ENCODE data around the gene PLCL1. TPM values are rescaled to one million over a fixed set of nuclear protein-coding genes. Genes with fewer than 3 reads are reported as not detected.

Gene PLCL1
- total and polyA plus RNA-seq, 2 donors from 2014 or later, result 13.6 to 14.7 TPM

DNA sequence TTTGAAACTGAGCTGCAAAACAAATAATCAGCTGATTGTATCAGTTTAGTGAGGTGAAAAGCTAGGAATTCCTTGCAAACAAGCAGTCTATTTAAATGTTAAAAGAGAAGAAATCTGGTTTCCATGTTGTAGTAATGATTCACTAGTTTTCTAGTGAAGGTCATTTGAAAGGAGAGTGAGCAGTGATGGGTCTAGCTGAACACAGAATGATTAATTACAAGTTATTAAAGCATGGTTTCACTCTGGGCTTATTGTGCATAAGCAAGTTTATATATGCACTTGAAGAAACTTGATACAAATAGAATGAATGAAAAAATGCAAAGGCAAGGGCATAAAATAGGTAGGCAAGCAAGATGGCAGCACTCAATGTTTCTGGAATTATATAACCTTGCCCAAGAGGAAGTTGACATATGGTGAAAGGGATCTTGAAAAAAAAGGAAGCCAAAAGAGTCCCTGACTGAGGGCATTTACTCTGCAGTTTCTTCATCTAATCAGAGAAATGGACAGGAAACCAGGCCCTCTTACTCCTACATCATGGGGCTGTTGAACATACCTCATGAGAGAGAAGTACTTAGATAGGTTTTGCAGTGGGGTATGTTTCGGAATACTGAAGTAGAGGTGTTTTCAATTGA lies 53.2 kb downstream of the PLCL1 start:
- Histone ChIP-seq H3K27me3 (ENCODE audit: control insufficient read depth, insufficient read depth, low read length) (no peaks in the 10 kb centered on the region), H3K9ac (ENCODE audit: low read length in 3 of 3) (no peak overlapping the region), H3K36me3 (ENCODE audit: control insufficient read depth in 2 of 3, insufficient read depth in 3 of 3, low read length in 3 of 3) (no peaks in the 10 kb centered on the region), H3K4me1 (ENCODE audit: control insufficient read depth in 2 of 3, insufficient read depth in 2 of 3, low read depth in 1 of 3, low read length in 3 of 3) (peaks cover 0 to 14% (median 2%) of the 10 kb centered on the region in 3 donors), H3K4me3 (ENCODE audit: low read length in 3 of 3) (no peak overlapping the region), H3K9me3 (ENCODE audit: control insufficient read depth in 2 of 3, insufficient read depth in 1 of 3, low read length in 3 of 3) (peaks cover 0 to 9% (median 0%) of the 10 kb centered on the region in 3 donors), H3K27ac (ENCODE audit: low read depth in 2 of 2, low read length in 2 of 2) (peak overlapping the region; percentile 27 to 61)
- no peak for TF ChIP-seq CTCF (IDR thresholded peaks at IDR 0.05; ENCODE audit: borderline replicate concordance, extremely low read depth, insufficient read depth)
- intact Hi-C loops (cut with DNase I), result no loop called here
- DNase-seq, result peak in 1 of 5 donors; percentile 12
- no peak for FAIRE-seq

DNA sequence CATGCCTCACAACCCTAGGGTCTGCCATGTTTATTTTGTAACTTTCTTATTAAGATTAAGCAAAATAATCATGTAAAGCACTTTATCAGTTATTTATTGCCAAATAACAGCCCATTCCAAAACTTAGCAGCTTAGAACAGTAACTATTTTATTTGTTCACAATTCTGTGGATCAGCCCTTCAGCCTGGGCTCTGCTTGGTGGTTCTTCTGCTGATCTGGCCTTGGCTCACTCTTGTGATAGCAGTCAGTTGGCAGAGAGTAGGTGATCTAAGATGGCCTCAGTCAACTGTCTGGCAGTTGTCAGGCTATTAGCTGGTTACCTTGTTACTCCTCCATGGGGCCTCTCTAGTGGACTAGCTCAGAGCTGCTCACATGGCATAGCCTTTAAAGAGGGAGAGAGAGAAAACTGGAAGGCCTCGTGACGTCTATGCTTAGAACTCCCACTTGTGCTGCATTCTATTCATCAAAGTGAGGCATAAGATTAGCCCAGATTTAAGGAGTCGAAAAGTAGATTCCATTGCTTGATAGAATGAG lies 54.3 kb downstream of the PLCL1 start:
- Histone ChIP-seq H3K9me3 (ENCODE audit: control insufficient read depth in 2 of 3, insufficient read depth in 1 of 3, low read length in 3 of 3) (peaks cover 0 to 9% (median 0%) of the 10 kb centered on the region in 3 donors), H3K9ac (ENCODE audit: low read length in 3 of 3) (no peak overlapping the region), H3K4me1 (ENCODE audit: control insufficient read depth in 2 of 3, insufficient read depth in 2 of 3, low read depth in 1 of 3, low read length in 3 of 3) (peaks cover 0 to 14% (median 2%) of the 10 kb centered on the region in 3 donors), H3K36me3 (ENCODE audit: control insufficient read depth in 2 of 3, insufficient read depth in 3 of 3, low read length in 3 of 3) (no peaks in the 10 kb centered on the region), H3K4me3 (ENCODE audit: low read length in 3 of 3) (no peak overlapping the region), H3K27me3 (ENCODE audit: control insufficient read depth, insufficient read depth, low read length) (no peaks in the 10 kb centered on the region), H3K27ac (ENCODE audit: low read depth in 2 of 2, low read length in 2 of 2) (no peak overlapping the region)
- TF ChIP-seq CTCF (IDR thresholded peaks at IDR 0.05; ENCODE audit: borderline replicate concordance, extremely low read depth, insufficient read depth), result no peak
- FAIRE-seq, result no peak
- intact Hi-C loops (cut with DNase I), result no loop called here
- DNase-seq, result no peak

DNA sequence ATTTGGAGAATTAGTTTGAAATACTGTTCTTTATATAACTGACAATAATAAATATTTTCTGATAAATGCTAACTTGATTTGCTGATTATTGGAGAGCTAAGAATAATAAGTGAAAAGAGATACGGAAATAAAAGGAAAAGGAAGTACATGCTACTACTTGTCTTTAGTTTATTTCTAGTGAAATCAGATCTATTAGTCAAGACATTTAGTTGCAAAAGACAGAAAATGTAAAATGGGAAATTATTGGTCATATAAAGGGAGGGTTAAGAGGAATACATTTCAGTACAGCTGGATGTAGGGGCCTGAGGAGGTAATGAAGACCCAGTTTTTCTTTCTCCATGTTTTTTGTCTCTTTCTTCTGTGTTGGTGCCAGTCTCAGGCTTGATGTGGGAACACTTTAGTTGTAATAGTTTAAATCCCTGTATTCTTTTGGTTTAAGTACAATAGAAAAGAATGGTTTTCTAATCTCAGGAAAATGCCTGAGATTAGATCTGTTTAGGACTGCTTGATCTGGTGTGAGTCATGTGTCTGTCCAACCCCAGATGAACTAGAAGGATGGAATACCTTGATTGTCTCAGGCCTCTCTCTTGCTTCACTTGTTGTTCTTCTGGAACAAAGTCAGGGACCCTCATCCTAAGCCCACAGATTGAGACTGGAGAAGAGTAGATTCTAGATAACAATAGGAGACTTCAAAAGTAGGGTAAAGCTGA lies 58.0 kb downstream of the PLCL1 start:
- no peak for TF ChIP-seq CTCF (IDR thresholded peaks at IDR 0.05; ENCODE audit: borderline replicate concordance, extremely low read depth, insufficient read depth)
- H3K9ac ChIP-seq (ENCODE audit: low read length in 3 of 3), result no peak overlapping the region
- peaks cover 0 to 5% (median 0%) of the 10 kb centered on the region in 3 donors for H3K4me1 ChIP-seq (ENCODE audit: control insufficient read depth in 2 of 3, insufficient read depth in 2 of 3, low read depth in 1 of 3, low read length in 3 of 3)
- FAIRE-seq (peak; percentile 44), DNase-seq (no peak)
- intact Hi-C loops (cut with DNase I), result no loop called here
- no peak overlapping the region for H3K27ac ChIP-seq (ENCODE audit: low read depth in 2 of 2, low read length in 2 of 2)
- H3K36me3 ChIP-seq (ENCODE audit: control insufficient read depth in 2 of 3, insufficient read depth in 3 of 3, low read length in 3 of 3), result no peaks in the 10 kb centered on the region
- no peaks in the 10 kb centered on the region for H3K27me3 ChIP-seq (ENCODE audit: control insufficient read depth, insufficient read depth, low read length)
- no peak overlapping the region for H3K4me3 ChIP-seq (ENCODE audit: low read length in 3 of 3)
- H3K9me3 ChIP-seq (ENCODE audit: control insufficient read depth in 2 of 3, insufficient read depth in 1 of 3, low read length in 3 of 3), result peaks cover 0 to 9% (median 0%) of the 10 kb centered on the region in 3 donors

All from kidney (tissue), 14 donors.